Measurements from ENCODE around the gene APOLD1. TPM values are rescaled to one million over a fixed set of nuclear protein-coding genes. Genes with fewer than 3 reads are reported as not detected.
"Not testable (repeated sequence)": the region's sequence is repeated elsewhere in the genome, so short reads cannot be mapped to it uniquely, and the experiment has no call there.

APOLD1 gene
- polyA plus RNA-seq, 3 donors = 0.08 to 0.21 TPM; not detected in 1

- H3K4me3 Mint-ChIP-seq = no peak overlapping the region
- peaks cover 20% of the 10 kb centered on the region for H3K4me1 Mint-ChIP-seq
- Histone ChIP-seq H3K79me2 (ENCODE audit: insufficient read depth, low read length) (no peaks in the 10 kb centered on the region), H4K20me1 (ENCODE audit: insufficient read depth, low read length) (no peaks in the 10 kb centered on the region), H3K27me3 (ENCODE audit: control insufficient read depth in 2 of 2, insufficient read depth in 2 of 2, low read length in 2 of 2) (no peaks in the 10 kb centered on the region), H3K9me3 (replicated peaks in 1 of 2; ENCODE audit: control insufficient read depth in 1 of 2, insufficient read depth in 1 of 2, low read length in 2 of 2) (no peaks in the 10 kb centered on the region), H3K4me1 (ENCODE audit: control insufficient read depth in 1 of 2, insufficient read depth in 2 of 2, low read length in 2 of 2) (peaks cover 5 to 7% of the 10 kb centered on the region in 2 donors), H3K4me3 (replicated peaks in 1 of 3; ENCODE audit: low read depth in 2 of 3, low read length in 3 of 3) (no peak overlapping the region), H3K36me3 (replicated peaks in 1 of 2; ENCODE audit: control insufficient read depth in 1 of 2, insufficient read depth in 2 of 2, low read length in 2 of 2) (no peaks in the 10 kb centered on the region), H3K9ac (ENCODE audit: insufficient read depth, low read length, poor library complexity, severe bottlenecking) (no peak overlapping the region), H3K27ac (ENCODE audit: low read depth in 1 of 2, low read length in 2 of 2) (no peak overlapping the region), H3K4me2 (replicated peaks; ENCODE audit: extremely low read depth, low read length, poor library complexity, severe bottlenecking) (no peak overlapping the region), H2AFZ (ENCODE audit: insufficient read depth, low read depth, low read length, poor library complexity, severe bottlenecking) (peak overlapping the region; percentile 17)
- H3K27me3 Mint-ChIP-seq (ENCODE audit: low read depth in 3 of 3) = peaks cover 0 to 1% (median 0%) of the 10 kb centered on the region in 3 donors
- H3K9me3 Mint-ChIP-seq = peaks cover 0 to 2% (median 0%) of the 10 kb centered on the region in 7 donors
- no peaks in the 10 kb centered on the region for H3K36me3 Mint-ChIP-seq
- H3K27ac Mint-ChIP-seq = peak overlapping the region in 2 of 7 donors; percentile 6 to 37
- intact Hi-C loops (cut with micrococcal nuclease) = no loop called here
- TF ChIP-seq, protein P1, sequence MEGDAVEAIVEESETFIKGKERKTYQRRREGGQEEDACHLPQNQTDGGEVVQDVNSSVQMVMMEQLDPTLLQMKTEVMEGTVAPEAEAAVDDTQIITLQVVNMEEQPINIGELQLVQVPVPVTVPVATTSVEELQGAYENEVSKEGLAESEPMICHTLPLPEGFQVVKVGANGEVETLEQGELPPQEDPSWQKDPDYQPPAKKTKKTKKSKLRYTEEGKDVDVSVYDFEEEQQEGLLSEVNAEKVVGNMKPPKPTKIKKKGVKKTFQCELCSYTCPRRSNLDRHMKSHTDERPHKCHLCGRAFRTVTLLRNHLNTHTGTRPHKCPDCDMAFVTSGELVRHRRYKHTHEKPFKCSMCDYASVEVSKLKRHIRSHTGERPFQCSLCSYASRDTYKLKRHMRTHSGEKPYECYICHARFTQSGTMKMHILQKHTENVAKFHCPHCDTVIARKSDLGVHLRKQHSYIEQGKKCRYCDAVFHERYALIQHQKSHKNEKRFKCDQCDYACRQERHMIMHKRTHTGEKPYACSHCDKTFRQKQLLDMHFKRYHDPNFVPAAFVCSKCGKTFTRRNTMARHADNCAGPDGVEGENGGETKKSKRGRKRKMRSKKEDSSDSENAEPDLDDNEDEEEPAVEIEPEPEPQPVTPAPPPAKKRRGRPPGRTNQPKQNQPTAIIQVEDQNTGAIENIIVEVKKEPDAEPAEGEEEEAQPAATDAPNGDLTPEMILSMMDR (IDR thresholded peaks at IDR 0.05) = no peak
- 75% methylated on average over 8 of the region's 9 CpGs for WGBS (ENCODE audit: insufficient coverage)
- no peak for DNase-seq
Measured at GRCh38 chr12:12800406-12801180, 15.1 kb downstream of the APOLD1 start.

GRCh38 chr12:12801656-12802055, 16.2 kb downstream of the APOLD1 start:
- H3K27me3 ChIP-seq (ENCODE audit: control insufficient read depth in 2 of 2, insufficient read depth in 2 of 2, low read length in 2 of 2); H3K9me3 ChIP-seq (replicated peaks in 1 of 2; ENCODE audit: control insufficient read depth in 1 of 2, insufficient read depth in 1 of 2, low read length in 2 of 2); H3K4me1 ChIP-seq (ENCODE audit: control insufficient read depth in 1 of 2, insufficient read depth in 2 of 2, low read length in 2 of 2); H3K36me3 Mint-ChIP-seq; H3K27me3 Mint-ChIP-seq (ENCODE audit: low read depth in 3 of 3); H3K4me3 ChIP-seq (replicated peaks in 1 of 3; ENCODE audit: low read depth in 2 of 3, low read length in 3 of 3); H3K36me3 ChIP-seq (replicated peaks in 1 of 2; ENCODE audit: control insufficient read depth in 1 of 2, insufficient read depth in 2 of 2, low read length in 2 of 2); H3K4me2 ChIP-seq (replicated peaks; ENCODE audit: extremely low read depth, low read length, poor library complexity, severe bottlenecking); H3K9me3 Mint-ChIP-seq; H4K20me1 ChIP-seq (ENCODE audit: insufficient read depth, low read length); H3K79me2 ChIP-seq (ENCODE audit: insufficient read depth, low read length); H3K4me3 Mint-ChIP-seq; H3K9ac ChIP-seq (ENCODE audit: insufficient read depth, low read length, poor library complexity, severe bottlenecking); H2AFZ ChIP-seq (ENCODE audit: insufficient read depth, low read depth, low read length, poor library complexity, severe bottlenecking); H3K27ac ChIP-seq (ENCODE audit: low read depth in 1 of 2, low read length in 2 of 2); intact Hi-C loops (cut with micrococcal nuclease): not testable (repeated sequence)
- WGBS (ENCODE audit: insufficient coverage) = no CpG with 5 or more reads among the region's 4 CpGs
- peak in 1 of 3 donors; percentile 10 for DNase-seq
- peak overlapping the region in 2 of 7 donors; percentile 35 to 67 for H3K27ac Mint-ChIP-seq
- H3K4me1 Mint-ChIP-seq = peaks cover 22% of the 10 kb centered on the region
